ENCODE results near the gene TMC7.

Gene TMC7

GRCh38 chr16:19066988-19067348 lies 83.2 kb downstream of the TMC7 start:
- peak overlapping the region; percentile 96; the same call in 1 of the 2 replicates for H3K9ac ChIP-seq (ENCODE audit: low read length)
- no peaks in the 10 kb centered on the region for H3K9me3 ChIP-seq (replicated peaks; ENCODE audit: insufficient read depth, low read length)
- peak overlapping the region; percentile 97; the same call in 1 of the 2 replicates for H3K27ac ChIP-seq (ENCODE audit: low read length)
- H3K79me2 ChIP-seq (ENCODE audit: low read length) = no peaks in the 10 kb centered on the region
- no peak for DNase-seq
- peak overlapping the region; percentile 99 for H3K4me3 ChIP-seq (ENCODE audit: low read length)
- peak overlapping the region; percentile 31; the same call in 1 of the 2 replicates for H3K4me2 ChIP-seq (ENCODE audit: low read depth, low read length)
- no peaks in the 10 kb centered on the region for H3K9me2 ChIP-seq (replicated peaks; ENCODE audit: insufficient read depth, low read length)
- TF ChIP-seq EZH2 (optimal IDR thresholded peaks at IDR 0.05; ENCODE audit: low read depth, low read length) (no peak), CTCF (IDR thresholded peaks at IDR 0.05; ENCODE audit: low read length) (no peak), EZH2phosphoT487 (IDR thresholded peaks at IDR 0.05; ENCODE audit: low read length) (no peak)
- peak overlapping the region; percentile 98 for H2AFZ ChIP-seq (ENCODE audit: low read length)
- H4K20me1 ChIP-seq (ENCODE audit: insufficient read depth, low read length) = no peaks in the 10 kb centered on the region
- H3F3A ChIP-seq (ENCODE audit: insufficient read depth, low read length) = peaks cover 4% of the 10 kb centered on the region; the same call in 1 of the 2 replicates
- H3K27me3 ChIP-seq (replicated peaks; ENCODE audit: insufficient read depth, low read length) = no peaks in the 10 kb centered on the region
- H3K4me1 ChIP-seq (ENCODE audit: low read length) = no peaks in the 10 kb centered on the region
- H3K36me3 ChIP-seq (replicated peaks; ENCODE audit: insufficient read depth, low read length) = no peaks in the 10 kb centered on the region

GRCh38 chr16:19067349-19068236 lies 83.9 kb downstream of the TMC7 start, which contains the start of gene COQ7:
COQ7 (plus strand) TSS chr16:19067614; CDS start chr16:19067665, 51 bp downstream.
- Histone ChIP-seq H2AFZ (ENCODE audit: low read length) (peak within 1 kb of the TSS; percentile 98), H3K4me1 (ENCODE audit: low read length) (no peaks in the 10 kb centered on the region), H3K27me3 (replicated peaks; ENCODE audit: insufficient read depth, low read length) (no peaks in the 10 kb centered on the region), H3K36me3 (replicated peaks; ENCODE audit: insufficient read depth, low read length) (no peaks in the 10 kb centered on the region), H3K27ac (ENCODE audit: low read length) (peak within 1 kb of the TSS; percentile 97), H3K79me2 (ENCODE audit: low read length) (no peaks in the 10 kb centered on the region), H3K4me3 (ENCODE audit: low read length) (peak within 1 kb of the TSS; percentile 99), H3F3A (ENCODE audit: insufficient read depth, low read length) (peaks cover 4% of the 10 kb centered on the region; the same call in 1 of the 2 replicates), H4K20me1 (ENCODE audit: insufficient read depth, low read length) (no peaks in the 10 kb centered on the region), H3K9ac (ENCODE audit: low read length) (peak within 1 kb of the TSS; percentile 96), H3K9me2 (replicated peaks; ENCODE audit: insufficient read depth, low read length) (no peaks in the 10 kb centered on the region), H3K9me3 (replicated peaks; ENCODE audit: insufficient read depth, low read length) (no peaks in the 10 kb centered on the region), H3K4me2 (ENCODE audit: low read depth, low read length) (peak within 1 kb of the TSS; percentile 90)
- peak; percentile 100 for DNase-seq
- TF ChIP-seq CTCF (IDR thresholded peaks at IDR 0.05; ENCODE audit: low read length) (no peak), EZH2phosphoT487 (IDR thresholded peaks at IDR 0.05; ENCODE audit: low read length) (no peak), EZH2 (optimal IDR thresholded peaks at IDR 0.05; ENCODE audit: low read depth, low read length) (no peak)

- Histone ChIP-seq H3K4me2 (ENCODE audit: low read depth, low read length) (peak overlapping the region; percentile 90), H3K79me2 (ENCODE audit: low read length) (no peaks in the 10 kb centered on the region), H3K27ac (ENCODE audit: low read length) (peak overlapping the region; percentile 97), H3K9me2 (replicated peaks; ENCODE audit: insufficient read depth, low read length) (no peaks in the 10 kb centered on the region), H3K4me1 (ENCODE audit: low read length) (no peaks in the 10 kb centered on the region), H4K20me1 (ENCODE audit: insufficient read depth, low read length) (no peaks in the 10 kb centered on the region), H2AFZ (ENCODE audit: low read length) (peak overlapping the region; percentile 98), H3K4me3 (ENCODE audit: low read length) (peak overlapping the region; percentile 99), H3K9me3 (replicated peaks; ENCODE audit: insufficient read depth, low read length) (no peaks in the 10 kb centered on the region), H3K36me3 (replicated peaks; ENCODE audit: insufficient read depth, low read length) (no peaks in the 10 kb centered on the region), H3F3A (ENCODE audit: insufficient read depth, low read length) (peaks cover 4% of the 10 kb centered on the region; the same call in 1 of the 2 replicates), H3K9ac (ENCODE audit: low read length) (peak overlapping the region; percentile 96), H3K27me3 (replicated peaks; ENCODE audit: insufficient read depth, low read length) (no peaks in the 10 kb centered on the region)
- no peak for TF ChIP-seq EZH2 (optimal IDR thresholded peaks at IDR 0.05; ENCODE audit: low read depth, low read length)
- TF ChIP-seq EZH2phosphoT487 (IDR thresholded peaks at IDR 0.05; ENCODE audit: low read length) = no peak
- TF ChIP-seq CTCF (IDR thresholded peaks at IDR 0.05; ENCODE audit: low read length) = no peak
- no peak for DNase-seq
Measured at GRCh38 chr16:19068237-19068815, 84.6 kb downstream of the TMC7 start.
